ENCODE data around the gene SPEF2. TPM values are rescaled to one million over a fixed set of nuclear protein-coding genes. Genes with fewer than 3 reads are reported as not detected.

Gene SPEF2
- total RNA-seq, 1 experiment from 2014 or later, result 0.87 TPM

- no peak for TF ChIP-seq CTCF (IDR thresholded peaks at IDR 0.05)
- no peak for TF ChIP-seq REST (IDR thresholded peaks at IDR 0.05; ENCODE audit: insufficient read depth in 1 of 2, low read depth in 2 of 2, low read length in 1 of 2)
- TF ChIP-seq POLR2AphosphoS5 (IDR thresholded peaks at IDR 0.05; ENCODE audit: low read depth, low read length), result no peak
- TF ChIP-seq SIN3A (IDR thresholded peaks at IDR 0.05; ENCODE audit: borderline replicate concordance, insufficient read depth, low read depth, low read length), result no peak
- TF ChIP-seq TCF7L2 (IDR thresholded peaks at IDR 0.05; ENCODE audit: low read depth, low read length), result no peak
- H3K36me3 ChIP-seq (ENCODE audit: control insufficient read depth, insufficient read depth, low read length), result no peaks in the 10 kb centered on the region
- no TSS peak for BruUV-seq (replicated peaks)
- in situ Hi-C loops (cut with HindIII; ENCODE audit: low pct_unique_long_range_greater_than_20kb, low sequenced_read_pairs) (no loop called here), intact Hi-C loops (cut with micrococcal nuclease; ENCODE audit: unreplicated experiment) (no loop called here)
- no peaks in the 10 kb centered on the region for H3K27me3 ChIP-seq (ENCODE audit: control insufficient read depth, insufficient read depth, low read length)
- DNase-seq (ENCODE audit: low read depth, low spot score) (no peak), ATAC-seq (no peak)
- no peaks in the 10 kb centered on the region for H3K4me1 ChIP-seq (ENCODE audit: control insufficient read depth, insufficient read depth, low read length)
- ChIA-PET POLR2A (no interaction called here), CTCF (no interaction called here)
- no peaks in the 10 kb centered on the region for H3K9me3 ChIP-seq (ENCODE audit: control insufficient read depth, insufficient read depth, low read depth, low read length)
- H3K4me3 ChIP-seq (ENCODE audit: low read depth in 2 of 2, low read length in 2 of 2), result no peak overlapping the region
- H3K27ac ChIP-seq (ENCODE audit: low read length), result no peak overlapping the region
Measured at GRCh38 chr5:35608881-35609779, 8.5 kb upstream of the SPEF2 start.

GRCh38 chr5:35617060-35617434, 616 bp upstream of the SPEF2 start:
- DNase-seq (ENCODE audit: low read depth, low spot score), result no peak
- POLR2A ChIA-PET, result no interaction called here

More at GRCh38 chr5:35617060-35617434, 616 bp upstream of the SPEF2 start:
- CTCF ChIA-PET, result no interaction called here
- in situ Hi-C loops (cut with HindIII; ENCODE audit: low pct_unique_long_range_greater_than_20kb, low sequenced_read_pairs), result no loop called here
- TF ChIP-seq CTCF (IDR thresholded peaks at IDR 0.05) (no peak), POLR2AphosphoS5 (IDR thresholded peaks at IDR 0.05; ENCODE audit: low read depth, low read length) (no peak), SIN3A (IDR thresholded peaks at IDR 0.05; ENCODE audit: borderline replicate concordance, insufficient read depth, low read depth, low read length) (no peak), TCF7L2 (IDR thresholded peaks at IDR 0.05; ENCODE audit: low read depth, low read length) (no peak), REST (IDR thresholded peaks at IDR 0.05; ENCODE audit: insufficient read depth in 1 of 2, low read depth in 2 of 2, low read length in 1 of 2) (no peak)
- Histone ChIP-seq H3K9me3 (ENCODE audit: control insufficient read depth, insufficient read depth, low read depth, low read length) (no peaks in the 10 kb centered on the region), H3K27ac (ENCODE audit: low read length) (no peak overlapping the region), H3K36me3 (ENCODE audit: control insufficient read depth, insufficient read depth, low read length) (peaks cover 4% of the 10 kb centered on the region; the same call in 1 of the 2 replicates), H3K4me3 (ENCODE audit: low read depth in 2 of 2, low read length in 2 of 2) (no peak overlapping the region), H3K4me1 (ENCODE audit: control insufficient read depth, insufficient read depth, low read length) (no peaks in the 10 kb centered on the region), H3K27me3 (ENCODE audit: control insufficient read depth, insufficient read depth, low read length) (no peaks in the 10 kb centered on the region)
- BruUV-seq (replicated peaks), result no TSS peak
- no peak for ATAC-seq
- intact Hi-C loops (cut with micrococcal nuclease; ENCODE audit: unreplicated experiment), result no loop called here
